HG02610 (cell line): ENCODE results near the gene PPP1R14C.
"Not testable (repeated sequence)": the region's sequence is repeated elsewhere in the genome, so short reads cannot be mapped to it uniquely, and the experiment has no call there.

Experiments
- ATAC-seq: cut with Tn5 transposase; IDR thresholded peaks from one replicate; pipeline ENCODE4 v1.9.1; 2021; ENCODE audit warnings: mild to moderate bottlenecking, moderate library complexity; ENCODE audit not compliant: unreplicated experiment

PPP1R14C gene

GRCh38 chr6:150137711-150138110 lies 5.1 kb upstream of the PPP1R14C start:
- not testable (repeated sequence) for ATAC-seq

GRCh38 chr6:150138638-150139037 lies 4.2 kb upstream of the PPP1R14C start:
- ATAC-seq, result no peak

DNA sequence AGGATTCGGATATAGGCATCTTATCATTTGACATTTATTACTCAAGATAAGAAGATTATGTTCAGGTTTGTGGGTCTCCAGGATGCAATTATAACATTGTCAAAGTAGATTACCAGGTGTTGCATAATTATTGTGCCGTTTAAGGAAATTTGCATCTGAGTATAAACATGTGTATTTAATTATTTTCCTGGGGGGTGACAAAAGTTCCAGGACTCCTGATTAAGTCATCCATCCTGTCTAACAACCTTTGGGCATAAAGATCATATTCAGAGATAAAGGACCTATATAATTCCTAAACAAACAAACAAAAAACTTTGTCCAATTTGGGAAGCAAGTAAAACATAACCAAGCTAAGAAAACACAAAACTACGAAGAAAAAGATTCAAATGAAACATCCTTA lies 3.3 kb upstream of the PPP1R14C start:
- ATAC-seq, result no peak

DNA sequence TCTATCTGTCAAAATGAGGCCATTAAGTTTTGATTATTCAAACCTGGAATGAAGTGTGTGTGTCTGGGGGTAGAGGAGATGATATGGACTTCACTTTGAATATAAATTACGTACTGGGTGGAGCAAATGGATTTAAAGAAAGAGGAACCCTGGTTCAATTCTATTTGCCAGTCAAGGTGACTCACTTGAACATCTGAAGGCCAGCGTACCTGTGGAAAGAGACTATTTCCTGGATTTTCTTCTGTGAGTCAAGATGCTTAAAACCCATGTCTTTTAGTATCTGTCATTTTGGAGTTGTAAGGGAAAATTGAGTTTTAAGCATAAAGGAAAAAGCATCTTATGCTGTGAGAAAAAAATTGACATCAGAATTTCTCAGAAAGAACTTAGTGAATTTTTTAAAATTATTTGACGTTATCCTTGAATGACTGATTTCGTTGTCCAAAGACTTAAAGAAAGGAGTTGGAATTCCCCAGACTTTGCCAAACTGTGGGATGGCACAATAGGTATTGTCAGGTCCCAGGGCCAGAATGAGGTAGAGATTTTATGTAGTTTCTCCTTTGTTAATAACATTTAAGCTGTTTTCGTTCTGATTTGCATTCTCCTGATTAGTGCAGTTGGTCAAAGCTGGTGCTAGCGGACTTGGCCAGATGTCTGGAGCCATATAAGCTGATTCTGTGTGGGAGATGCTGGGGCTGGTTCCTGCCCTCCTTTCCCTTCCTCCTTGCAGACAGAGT lies 2.4 kb upstream of the PPP1R14C start:
- no peak for ATAC-seq

DNA sequence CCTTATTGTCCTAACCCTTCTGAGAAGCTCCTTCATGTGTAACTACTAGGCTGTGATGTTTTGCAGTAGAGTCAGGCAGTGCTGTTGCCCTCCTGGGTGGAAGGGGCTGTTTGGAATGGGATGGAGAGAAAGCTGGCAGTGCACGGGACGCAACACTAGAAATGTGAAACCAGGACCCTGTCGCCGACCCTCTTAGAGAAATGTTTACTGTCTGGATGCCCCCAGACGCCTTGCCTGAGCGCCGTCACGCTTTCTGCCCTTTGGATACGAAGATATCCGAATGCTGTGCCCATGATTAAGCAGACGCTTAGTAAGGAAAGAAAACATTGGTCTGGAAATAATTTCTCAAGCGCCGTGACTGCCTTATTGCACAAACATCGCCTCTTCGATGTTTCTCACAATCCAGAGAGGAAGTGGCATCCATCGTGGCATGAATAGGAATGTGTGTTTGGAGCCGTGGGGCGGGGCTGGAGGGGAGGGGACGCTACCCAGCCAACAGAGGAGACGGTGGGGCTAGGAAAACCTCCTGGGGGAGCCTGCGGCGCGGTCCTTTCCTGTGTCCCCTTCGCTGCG lies 661 bp upstream of the PPP1R14C start:
- ATAC-seq, result no peak

DNA sequence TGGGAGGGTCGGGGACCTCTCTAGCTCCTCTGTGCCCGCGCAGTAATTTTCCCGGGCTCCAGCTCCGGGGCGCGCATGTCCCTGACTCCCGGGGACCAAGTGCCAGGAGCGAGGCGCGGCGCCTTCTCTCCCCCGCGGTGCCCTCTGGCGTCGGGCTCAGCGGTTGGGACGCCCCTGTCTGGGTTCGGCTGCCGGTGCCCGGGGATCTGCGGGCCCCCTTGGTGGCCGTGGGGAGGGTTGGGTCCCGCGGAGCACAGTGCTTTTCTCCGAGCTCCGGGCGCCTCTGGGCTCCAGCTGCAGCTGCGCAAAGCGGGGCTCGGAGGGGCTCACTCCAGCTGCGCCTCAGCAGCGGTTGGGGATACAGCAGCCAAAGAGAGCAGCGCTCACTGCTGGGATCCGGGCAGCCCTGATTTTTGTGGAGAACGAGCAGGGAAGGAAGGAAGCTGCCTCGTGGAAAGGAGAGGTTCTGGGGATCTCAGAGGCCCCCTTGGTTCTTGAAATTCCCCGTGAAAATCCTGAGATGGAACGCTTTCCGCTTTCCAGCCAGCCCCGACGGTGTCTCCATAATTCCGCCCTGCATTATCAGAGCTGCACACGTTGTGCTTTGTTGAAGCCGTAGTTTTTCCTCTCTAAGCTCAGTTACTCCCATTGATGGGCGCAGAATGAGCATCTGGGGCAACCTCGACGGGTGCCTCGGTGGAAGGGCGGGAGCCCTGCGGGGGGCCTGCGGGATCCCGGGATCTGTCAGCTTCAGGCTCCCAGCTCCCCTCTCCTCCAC lies 861 bp downstream of the PPP1R14C start:
- no peak for ATAC-seq

- ATAC-seq, result no peak
Measured at GRCh38 chr6:150144294-150144868, 1.5 kb downstream of the PPP1R14C start.

- no peak for ATAC-seq
Measured at GRCh38 chr6:150145427-150145826, 2.6 kb downstream of the PPP1R14C start.

GRCh38 chr6:150145830-150146229 lies 3.0 kb downstream of the PPP1R14C start:
- ATAC-seq, result no peak

- no peak for ATAC-seq
Measured at GRCh38 chr6:150146436-150146835, 3.6 kb downstream of the PPP1R14C start.

GRCh38 chr6:150149146-150149545 lies 6.3 kb downstream of the PPP1R14C start:
- no peak for ATAC-seq

DNA sequence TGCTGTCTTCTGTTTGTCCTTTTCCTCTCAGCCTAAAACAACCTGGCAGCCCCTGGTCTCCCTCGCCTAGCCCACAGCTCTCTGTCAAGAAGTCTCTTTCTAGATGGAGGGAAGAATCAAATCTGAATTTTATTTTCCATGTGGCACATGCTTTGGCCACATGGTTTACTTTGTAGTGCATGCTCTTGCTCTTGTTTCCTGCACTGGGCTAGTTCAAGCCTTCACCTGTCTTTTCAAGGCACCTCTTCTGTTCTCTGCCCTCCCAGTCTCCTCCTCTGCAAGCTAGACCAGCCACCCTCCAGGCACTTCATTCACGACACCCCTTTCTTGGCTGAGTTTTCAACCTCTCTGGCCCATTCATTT lies 7.6 kb downstream of the PPP1R14C start:
- ATAC-seq, result no peak

GRCh38 chr6:150150821-150151646 lies 8.2 kb downstream of the PPP1R14C start:
- ATAC-seq, result no peak

DNA sequence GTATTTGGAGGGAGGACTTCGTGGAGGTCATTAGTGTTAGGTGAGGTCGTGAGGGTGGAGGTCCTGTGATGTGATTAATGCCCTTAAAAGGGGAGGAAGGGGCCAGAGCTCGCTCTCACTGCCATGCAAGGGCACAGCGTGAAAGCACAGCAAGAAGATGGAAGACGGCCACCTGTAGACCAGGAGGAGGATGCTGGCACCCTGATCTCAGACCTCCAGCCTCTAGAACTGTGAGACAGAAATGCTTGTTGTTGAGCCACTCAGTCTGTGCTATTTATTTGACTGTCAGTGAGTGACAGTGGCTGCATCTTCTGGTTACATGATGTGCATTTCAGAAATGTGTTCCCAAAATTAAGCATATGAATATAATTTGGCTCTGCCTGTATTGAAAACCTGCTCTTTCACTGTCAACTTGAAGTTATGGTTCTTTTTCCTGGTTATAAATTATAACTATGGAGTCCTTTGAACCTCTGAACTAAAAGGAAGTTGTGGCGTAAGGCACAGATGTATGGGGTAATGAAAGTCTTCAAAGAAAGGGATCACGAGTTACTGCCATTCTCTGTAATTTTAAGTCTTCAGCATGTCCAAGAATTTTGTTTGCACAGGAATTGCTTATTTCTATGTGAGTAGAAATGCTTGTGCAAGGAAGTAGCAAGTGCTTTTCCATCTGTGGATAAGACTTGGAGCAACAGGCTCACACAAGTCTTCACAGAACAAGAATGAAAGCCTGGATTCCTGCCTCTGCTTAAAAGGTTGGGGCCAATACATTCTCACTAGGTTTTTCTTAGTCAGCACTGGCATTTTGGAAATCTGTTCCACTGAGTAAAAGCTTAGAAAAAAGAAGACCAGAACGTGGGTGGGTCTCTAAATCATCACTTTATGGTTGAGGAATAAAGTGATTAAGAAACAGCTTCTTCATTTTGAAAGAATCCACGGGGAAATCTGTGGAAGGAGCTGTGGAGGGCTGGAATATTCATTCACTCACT lies 10.3 kb downstream of the PPP1R14C start:
- no peak for ATAC-seq

GRCh38 chr6:150153905-150154492 lies 11.2 kb downstream of the PPP1R14C start:
- ATAC-seq, result no peak

DNA sequence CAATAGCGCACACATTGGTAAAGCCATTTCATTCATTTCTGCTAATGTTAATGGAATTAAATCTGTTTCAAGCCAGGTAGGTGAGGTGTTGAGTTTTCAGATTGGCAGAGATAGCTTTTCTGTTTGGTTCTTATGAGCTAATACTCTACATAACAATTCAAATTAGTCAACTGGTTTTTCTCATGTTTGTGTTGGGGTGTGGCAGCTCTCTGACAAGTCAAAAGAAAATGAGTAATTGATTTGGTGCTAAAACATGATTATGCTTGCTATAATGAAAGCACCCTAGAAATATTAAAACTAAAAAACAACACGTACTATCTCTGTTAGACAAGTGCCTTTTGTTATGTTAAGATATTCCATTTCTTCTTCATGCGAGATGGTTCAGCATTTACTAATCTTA lies 13.6 kb downstream of the PPP1R14C start:
- ATAC-seq, result no peak

- no peak for ATAC-seq
Measured at GRCh38 chr6:150157081-150157480, 14.2 kb downstream of the PPP1R14C start.

DNA sequence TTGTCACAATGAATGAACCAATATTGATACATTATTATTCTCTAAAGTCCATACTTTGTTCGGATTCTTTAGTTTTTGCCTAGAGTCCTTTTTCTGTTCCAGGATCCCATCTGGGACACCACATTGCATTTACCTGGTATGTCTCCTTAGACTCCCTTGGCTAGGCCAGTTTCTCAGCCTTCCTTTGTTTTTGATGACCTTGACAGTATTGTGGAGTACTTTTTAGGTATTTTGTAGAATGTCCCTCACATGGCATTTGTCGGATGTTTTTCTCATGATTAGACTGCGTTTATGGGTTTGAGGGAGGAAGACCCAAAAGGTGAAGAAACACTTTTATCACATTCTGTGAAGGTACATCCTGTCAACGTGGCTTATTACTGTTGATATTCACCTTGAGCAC lies 16.9 kb downstream of the PPP1R14C start:
- no peak for ATAC-seq

- no peak for ATAC-seq
Measured at GRCh38 chr6:150163970-150164369, 21.1 kb downstream of the PPP1R14C start.
